WTC11 (cell line): ENCODE data around the gene GNRH2.

Source experiments
- CTCF ChIP-seq: fragments of 200-600 bp; IDR thresholded peaks from 2 replicates; pipeline ENCODE4 v1.8.0; 2022; ENCODE audit warnings: antibody characterized with exemption
- ELF4 ChIP-seq: sonication (generic); formaldehyde crosslinking; IDR thresholded peaks from 2 replicates; pipeline ENCODE4 v1.8.1; 2022; ENCODE audit warnings: low read depth, mild to moderate bottlenecking, moderate library complexity, missing genetic modification reagents
- MYBL2 ChIP-seq: sonication (generic); formaldehyde crosslinking; IDR thresholded peaks from 2 replicates; pipeline ENCODE4 v1.8.1; 2023; ENCODE audit warnings: mild to moderate bottlenecking, moderate library complexity, missing genetic modification reagents
- SP1 ChIP-seq: sonication (generic); formaldehyde crosslinking; conservative IDR thresholded peaks from 2 replicates; pipeline ENCODE4 v1.8.1; 2022; ENCODE audit warnings: missing genetic modification reagents
- TCF7 ChIP-seq: sonication (generic); formaldehyde crosslinking; IDR thresholded peaks from 2 replicates; pipeline ENCODE4 v1.8.0; 2022; ENCODE audit warnings: mild to moderate bottlenecking, low read depth, missing genetic modification reagents, moderate library complexity
- USF2 ChIP-seq: sonication (generic); formaldehyde crosslinking; IDR thresholded peaks from 2 replicates; pipeline ENCODE4 v1.8.1; 2023; ENCODE audit warnings: mild to moderate bottlenecking, missing genetic modification reagents, moderate library complexity
- ZSCAN18 ChIP-seq: fragments of 250-450 bp; sonication (Bioruptor Pico); IDR thresholded peaks from 2 replicates; pipeline ENCODE4 v2.1.2; 2022; ENCODE audit warnings: mild to moderate bottlenecking, moderate library complexity

- TF ChIP-seq SP1 (CRISPR knock-in tag) (no peak), ELF4 (CRISPR knock-in tag) (no peak), CTCF (no peak), USF2 (no peak), TCF7 (CRISPR knock-in tag) (no peak), MYBL2 (CRISPR knock-in tag) (no peak), ZSCAN18 (CRISPR knock-in tag) (no peak)
Measured at GRCh38 chr20:3041854-3042409, 1.5 kb upstream of the GNRH2 start.
